Osteocyte (in vitro differentiated cells): ENCODE results near the gene C10orf105. TPM values are rescaled to one million over a fixed set of nuclear protein-coding genes. Genes with fewer than 3 reads are reported as not detected.

Experiments
- DNase-seq: peaks from one replicate; pipeline ENCODE4 v3.0.0; 2021; ENCODE audit warnings: mixed read lengths; ENCODE audit not compliant: unreplicated experiment; ENCODE audit errors: extremely low spot score
- H3K27ac Mint-ChIP-seq: one replicate; pipeline ENCODE4 v1.8.0; 2021; ENCODE audit warnings: mild to moderate bottlenecking, mixed read lengths; ENCODE audit not compliant: unreplicated experiment
- H3K27me3 Mint-ChIP-seq: one replicate; pipeline ENCODE4 v1.8.0; 2021; ENCODE audit warnings: mixed read lengths; ENCODE audit not compliant: unreplicated experiment
- H3K36me3 Mint-ChIP-seq: one replicate; pipeline ENCODE4 v1.8.0; 2021; ENCODE audit warnings: mixed read lengths; ENCODE audit not compliant: unreplicated experiment
- H3K4me1 Mint-ChIP-seq: one replicate; pipeline ENCODE4 v1.8.0; 2021; ENCODE audit warnings: mixed read lengths; ENCODE audit not compliant: unreplicated experiment
- H3K4me3 Mint-ChIP-seq: one replicate; pipeline ENCODE4 v1.8.0; 2021; ENCODE audit warnings: mild to moderate bottlenecking, moderate library complexity, mixed read lengths; ENCODE audit not compliant: unreplicated experiment
- H3K9me3 Mint-ChIP-seq: one replicate; pipeline ENCODE4 v1.8.0; 2021; ENCODE audit warnings: mixed read lengths; ENCODE audit not compliant: unreplicated experiment
- total RNA-seq: library from RNA; stranded (reverse); gene quantifications from 2 replicates; pipeline ENCODE4 v1.2.1, GENCODE V29; 2021
- TF ChIP-seq, protein P1 (sequence below): fragments of 200-600 bp; sonication (generic); IDR thresholded peaks from 2 replicates; pipeline ENCODE4 v1.5.0; 2021; ENCODE audit warnings: antibody characterized with exemption, mild to moderate bottlenecking, moderate library complexity

C10orf105 gene
- total RNA-seq, 1 donor from 2014 or later, result not detected

DNA sequence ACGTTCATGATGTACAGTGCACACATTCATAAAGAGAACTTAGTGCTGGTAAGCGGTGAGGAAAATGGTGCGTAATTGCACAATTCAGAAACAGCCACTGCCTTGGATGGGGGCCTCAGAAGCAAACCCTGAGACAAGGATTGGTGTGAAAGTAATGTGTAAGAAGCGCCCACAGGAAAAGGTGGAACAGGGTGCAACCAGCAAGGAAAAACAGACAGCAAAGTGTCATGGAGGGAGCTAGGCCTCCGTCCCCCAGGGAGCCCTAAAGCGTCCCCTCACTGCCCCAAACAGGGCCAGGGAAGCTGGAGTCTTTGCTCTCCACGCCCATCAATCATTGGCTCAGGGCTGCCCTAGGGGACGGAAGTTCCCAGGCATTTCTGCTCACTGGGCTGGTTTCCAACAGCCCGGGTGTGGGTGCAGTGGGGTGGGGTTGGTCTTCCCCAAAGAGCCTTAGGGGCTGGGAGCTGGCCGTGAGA is 9.6 kb upstream of the C10orf105 start:
- Mint-ChIP-seq H3K27ac (no peak overlapping the region), H3K4me3 (no peak overlapping the region), H3K36me3 (no peaks in the 10 kb centered on the region), H3K9me3 (no peaks in the 10 kb centered on the region), H3K27me3 (peaks cover 15% of the 10 kb centered on the region), H3K4me1 (peaks cover 5% of the 10 kb centered on the region)
- TF ChIP-seq, protein P1, sequence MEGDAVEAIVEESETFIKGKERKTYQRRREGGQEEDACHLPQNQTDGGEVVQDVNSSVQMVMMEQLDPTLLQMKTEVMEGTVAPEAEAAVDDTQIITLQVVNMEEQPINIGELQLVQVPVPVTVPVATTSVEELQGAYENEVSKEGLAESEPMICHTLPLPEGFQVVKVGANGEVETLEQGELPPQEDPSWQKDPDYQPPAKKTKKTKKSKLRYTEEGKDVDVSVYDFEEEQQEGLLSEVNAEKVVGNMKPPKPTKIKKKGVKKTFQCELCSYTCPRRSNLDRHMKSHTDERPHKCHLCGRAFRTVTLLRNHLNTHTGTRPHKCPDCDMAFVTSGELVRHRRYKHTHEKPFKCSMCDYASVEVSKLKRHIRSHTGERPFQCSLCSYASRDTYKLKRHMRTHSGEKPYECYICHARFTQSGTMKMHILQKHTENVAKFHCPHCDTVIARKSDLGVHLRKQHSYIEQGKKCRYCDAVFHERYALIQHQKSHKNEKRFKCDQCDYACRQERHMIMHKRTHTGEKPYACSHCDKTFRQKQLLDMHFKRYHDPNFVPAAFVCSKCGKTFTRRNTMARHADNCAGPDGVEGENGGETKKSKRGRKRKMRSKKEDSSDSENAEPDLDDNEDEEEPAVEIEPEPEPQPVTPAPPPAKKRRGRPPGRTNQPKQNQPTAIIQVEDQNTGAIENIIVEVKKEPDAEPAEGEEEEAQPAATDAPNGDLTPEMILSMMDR, result no peak
- DNase-seq, result no peak

DNA sequence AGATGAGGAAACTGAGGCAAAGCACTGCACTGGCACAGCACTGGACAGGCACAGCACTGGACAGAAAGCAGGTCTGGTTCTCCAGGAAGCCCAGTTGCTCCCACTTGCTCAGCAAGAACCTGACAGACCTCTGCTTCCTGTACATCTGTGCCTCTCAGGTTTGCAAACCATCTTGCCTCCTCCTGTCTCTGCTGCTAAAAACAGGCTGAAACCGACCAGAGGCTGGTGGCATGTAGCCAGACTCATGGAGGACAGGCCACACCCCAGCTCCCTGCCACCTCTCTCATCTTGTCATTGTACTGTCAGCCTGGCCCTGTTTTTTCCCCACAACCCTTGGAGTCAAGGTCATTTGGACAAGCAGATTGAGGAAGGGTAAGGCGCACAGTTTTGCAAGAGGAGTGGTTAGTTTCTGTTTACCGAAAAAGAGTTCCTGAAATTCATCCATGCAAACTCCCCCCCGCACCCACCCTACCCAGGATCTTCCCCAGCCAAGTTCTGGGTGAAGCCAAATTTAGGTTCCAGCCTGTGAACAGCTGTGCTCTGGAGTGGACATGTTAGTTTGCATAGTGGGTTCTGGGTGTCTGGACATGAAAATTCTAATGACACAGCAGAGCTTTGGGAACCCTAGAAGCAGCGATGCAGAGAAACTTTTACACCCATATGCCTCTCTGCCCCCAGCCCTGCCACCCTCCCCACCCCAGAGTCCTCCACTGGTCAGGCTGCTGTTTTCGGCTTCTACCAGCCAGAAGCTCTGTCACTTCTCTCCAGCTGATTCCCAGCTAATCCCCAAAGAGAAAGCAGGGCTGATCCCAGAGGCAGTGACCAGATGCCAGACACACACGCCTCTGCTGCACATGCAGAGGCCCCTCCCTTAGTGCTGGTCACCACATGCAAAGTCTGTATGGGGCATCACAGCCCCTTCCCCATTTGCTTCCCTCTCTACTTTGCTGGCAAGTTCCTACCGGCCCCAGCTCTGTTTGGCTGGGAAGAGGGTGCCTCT is 8.5 kb upstream of the C10orf105 start:
- DNase-seq, result no peak
- Mint-ChIP-seq H3K36me3 (no peaks in the 10 kb centered on the region), H3K27me3 (peaks cover 10% of the 10 kb centered on the region), H3K4me3 (no peak overlapping the region), H3K4me1 (peaks cover 5% of the 10 kb centered on the region), H3K9me3 (no peaks in the 10 kb centered on the region), H3K27ac (no peak overlapping the region)
- TF ChIP-seq, protein P1, result no peak

DNA sequence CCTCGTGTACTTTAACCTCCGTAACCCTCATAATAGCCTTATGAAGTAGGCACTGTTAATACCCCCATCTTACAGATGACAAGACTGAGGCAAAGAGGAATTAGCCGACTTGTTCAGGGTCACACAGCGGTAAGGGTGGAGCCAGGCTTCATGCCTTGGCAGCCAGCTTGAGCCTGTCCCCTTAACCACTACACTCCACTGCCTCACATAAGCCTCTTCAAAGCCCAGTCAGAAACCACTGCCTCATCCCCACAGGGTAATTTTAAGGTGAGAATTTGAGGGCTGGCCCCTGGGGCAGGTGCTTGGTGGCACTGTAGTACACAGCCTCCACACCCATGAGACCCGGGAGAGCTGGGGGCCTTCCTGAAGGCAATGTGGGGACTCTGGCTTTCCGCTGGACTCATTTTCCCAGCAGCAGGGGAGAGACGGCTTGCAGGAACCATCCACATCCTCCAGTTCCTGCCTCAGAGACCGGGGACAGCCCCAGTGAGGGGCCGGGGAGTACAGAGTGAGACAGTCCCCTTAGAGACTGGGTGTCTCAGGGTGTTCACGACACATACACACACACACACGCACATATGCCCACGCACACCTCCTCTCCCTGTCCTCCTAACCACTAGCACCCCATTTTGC is 7.6 kb upstream of the C10orf105 start:
- no peaks in the 10 kb centered on the region for H3K36me3 Mint-ChIP-seq
- peaks cover 5% of the 10 kb centered on the region for H3K4me1 Mint-ChIP-seq
- no peak for DNase-seq
- H3K27ac Mint-ChIP-seq, result no peak overlapping the region
- peaks cover 10% of the 10 kb centered on the region for H3K27me3 Mint-ChIP-seq
- H3K9me3 Mint-ChIP-seq, result no peaks in the 10 kb centered on the region
- TF ChIP-seq, protein P1, result no peak
- no peak overlapping the region for H3K4me3 Mint-ChIP-seq

DNA sequence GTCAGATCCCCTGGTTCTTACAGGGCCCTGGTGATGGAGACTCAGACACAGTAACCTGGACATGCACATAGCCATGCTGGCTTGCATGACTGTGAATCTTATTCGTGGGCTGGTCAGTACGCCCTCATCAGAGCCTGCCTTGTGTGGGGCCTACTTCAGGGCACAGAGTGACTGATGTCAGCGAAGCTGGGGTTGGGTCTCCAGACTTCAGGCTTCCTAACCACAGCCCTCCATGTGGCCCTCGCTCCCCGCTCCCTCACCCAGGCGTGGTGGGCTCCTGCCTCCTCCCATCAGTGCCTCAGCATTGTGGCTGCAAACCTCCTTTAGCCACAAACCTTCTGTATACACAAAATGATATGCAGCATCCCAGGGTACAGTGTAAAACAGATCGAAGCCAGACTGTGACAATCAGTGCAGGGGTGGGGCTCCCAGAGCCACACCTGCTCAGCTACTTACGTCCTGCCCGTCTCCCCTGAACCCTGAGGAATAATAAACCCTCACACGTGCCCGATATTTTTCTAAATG is 7.1 kb upstream of the C10orf105 start:
- Mint-ChIP-seq H3K27me3 (peaks cover 14% of the 10 kb centered on the region), H3K36me3 (no peaks in the 10 kb centered on the region), H3K27ac (no peak overlapping the region), H3K4me3 (no peak overlapping the region), H3K9me3 (no peaks in the 10 kb centered on the region), H3K4me1 (peaks cover 5% of the 10 kb centered on the region)
- no peak for DNase-seq
- TF ChIP-seq, protein P1, result no peak
